Stimulated activated memory B cell treated with anti-CD40 and anti-IgM and Interleukin-4, amounts not matched to agents 10 μg/mL and 1 μg/mL and 100 μg/mL, for 72 hours (primary cell): ENCODE results near the gene IL1A.

ENCODE experiments used
- ATAC-seq: fragments of 150-1000 bp; cut with Tn5 transposase; 2 replicates; pipeline ENCODE4 v1.10.0; 2021
- H3K27ac Mint-ChIP-seq: one replicate; pipeline ENCODE4 v1.8.0; 2022; ENCODE audit warnings: mild to moderate bottlenecking, mixed read lengths
- H3K27me3 Mint-ChIP-seq: one replicate; pipeline ENCODE4 v1.8.0; 2022; ENCODE audit warnings: mixed read lengths
- H3K36me3 Mint-ChIP-seq: one replicate; pipeline ENCODE4 v1.8.0; 2022; ENCODE audit warnings: mixed read lengths
- H3K4me1 Mint-ChIP-seq: one replicate; pipeline ENCODE4 v1.8.0; 2022; ENCODE audit warnings: mixed read lengths
- H3K4me3 Mint-ChIP-seq: one replicate; pipeline ENCODE4 v1.8.0; 2022; ENCODE audit warnings: mild to moderate bottlenecking, moderate library complexity, mixed read lengths
- H3K9me3 Mint-ChIP-seq: one replicate; pipeline ENCODE4 v1.8.0; 2022; ENCODE audit warnings: mixed read lengths

IL1A gene

DNA sequence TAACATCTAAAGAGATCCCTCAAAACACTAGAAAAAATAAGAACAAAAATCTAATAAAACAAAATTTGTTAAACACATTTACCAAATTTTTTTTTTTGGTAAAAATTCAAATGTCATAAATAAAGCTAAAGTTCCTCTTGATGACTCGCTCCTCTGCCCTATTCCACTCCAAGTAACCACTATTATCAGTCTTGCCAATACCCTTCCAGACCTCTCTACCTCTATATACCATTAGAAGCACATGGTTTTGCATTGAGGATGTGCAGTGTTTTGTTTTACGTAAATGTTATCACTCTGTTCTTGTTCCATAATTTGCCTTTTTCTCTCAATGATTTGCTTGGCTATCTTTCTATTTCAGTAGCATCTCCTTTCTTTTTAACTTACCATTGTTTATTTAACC lies 41.4 kb upstream of the IL1A start:
- Mint-ChIP-seq H3K9me3 (no peaks in the 10 kb centered on the region), H3K27me3 (no peaks in the 10 kb centered on the region), H3K36me3 (no peaks in the 10 kb centered on the region), H3K4me1 (peaks cover 17% of the 10 kb centered on the region), H3K27ac (no peak overlapping the region), H3K4me3 (no peak overlapping the region)
- no peak for ATAC-seq

DNA sequence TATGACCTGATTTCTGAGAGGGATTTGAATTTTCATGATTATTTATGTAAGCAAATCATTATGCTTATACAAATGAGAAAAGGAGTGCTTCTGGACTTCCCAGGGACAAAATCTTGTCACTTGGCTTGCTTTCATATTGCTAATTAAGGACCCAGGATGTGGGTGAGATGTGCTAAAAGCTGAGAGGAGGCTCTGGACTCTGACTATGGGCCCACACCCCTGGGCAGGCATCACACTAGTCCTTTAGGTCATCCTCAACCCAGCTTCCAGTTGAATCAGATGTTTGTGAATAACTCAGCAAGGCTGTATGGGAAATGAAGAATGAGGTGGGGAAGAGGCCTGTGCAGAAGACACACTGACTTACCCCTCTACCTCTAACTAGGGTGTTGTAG lies 40.4 kb upstream of the IL1A start:
- H3K27me3 Mint-ChIP-seq = no peaks in the 10 kb centered on the region
- H3K9me3 Mint-ChIP-seq = no peaks in the 10 kb centered on the region
- H3K4me3 Mint-ChIP-seq = no peak overlapping the region
- no peak for ATAC-seq
- H3K4me1 Mint-ChIP-seq = peaks cover 17% of the 10 kb centered on the region
- no peaks in the 10 kb centered on the region for H3K36me3 Mint-ChIP-seq
- no peak overlapping the region for H3K27ac Mint-ChIP-seq

DNA sequence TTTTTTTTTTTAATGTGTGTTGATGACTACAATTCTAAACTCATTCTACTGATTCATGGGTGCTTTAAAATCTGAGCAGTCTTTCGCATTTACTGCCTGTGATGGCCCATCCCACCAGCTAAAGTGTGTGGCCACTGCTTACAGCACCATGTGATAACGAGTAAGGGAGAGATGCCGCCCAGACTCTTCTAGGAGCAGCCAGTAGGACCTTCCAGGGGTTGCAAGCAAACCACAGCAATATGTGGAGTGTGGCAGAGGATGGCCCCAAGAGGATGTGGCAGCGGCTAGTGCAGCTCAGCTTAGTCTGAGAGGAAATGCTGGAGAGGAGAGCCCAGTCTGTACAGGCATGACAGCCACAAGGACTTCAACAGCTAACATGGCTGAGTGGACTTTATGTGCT lies 37.4 kb upstream of the IL1A start:
- H3K4me1 Mint-ChIP-seq = peaks cover 17% of the 10 kb centered on the region
- no peaks in the 10 kb centered on the region for H3K27me3 Mint-ChIP-seq
- H3K36me3 Mint-ChIP-seq = no peaks in the 10 kb centered on the region
- no peaks in the 10 kb centered on the region for H3K9me3 Mint-ChIP-seq
- peak; percentile 54 for ATAC-seq
- no peak overlapping the region for H3K4me3 Mint-ChIP-seq
- H3K27ac Mint-ChIP-seq = no peak overlapping the region

DNA sequence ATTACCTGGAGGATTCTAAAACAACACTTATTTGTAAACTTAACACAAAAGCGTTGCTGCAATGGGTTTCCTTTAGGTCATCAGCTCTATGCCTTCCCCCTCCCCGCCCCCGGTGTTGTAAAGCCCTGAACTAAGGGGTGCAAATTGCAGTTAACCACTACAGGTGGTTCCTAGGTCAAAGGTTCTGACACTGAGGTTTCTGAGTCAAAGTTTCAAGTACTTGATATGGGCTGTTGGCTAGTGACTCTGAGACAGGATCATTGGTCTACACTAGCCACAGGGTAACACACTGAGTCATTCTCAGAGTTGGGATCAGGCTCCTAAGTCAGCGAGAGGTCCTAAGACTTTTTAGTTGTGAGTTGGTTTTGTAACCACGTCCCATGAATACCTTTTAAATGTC lies 36.8 kb upstream of the IL1A start:
- H3K9me3 Mint-ChIP-seq = no peaks in the 10 kb centered on the region
- ATAC-seq = peak; percentile 87
- no peaks in the 10 kb centered on the region for H3K36me3 Mint-ChIP-seq
- no peaks in the 10 kb centered on the region for H3K27me3 Mint-ChIP-seq
- no peak overlapping the region for H3K27ac Mint-ChIP-seq
- peaks cover 17% of the 10 kb centered on the region for H3K4me1 Mint-ChIP-seq
- no peak overlapping the region for H3K4me3 Mint-ChIP-seq

DNA sequence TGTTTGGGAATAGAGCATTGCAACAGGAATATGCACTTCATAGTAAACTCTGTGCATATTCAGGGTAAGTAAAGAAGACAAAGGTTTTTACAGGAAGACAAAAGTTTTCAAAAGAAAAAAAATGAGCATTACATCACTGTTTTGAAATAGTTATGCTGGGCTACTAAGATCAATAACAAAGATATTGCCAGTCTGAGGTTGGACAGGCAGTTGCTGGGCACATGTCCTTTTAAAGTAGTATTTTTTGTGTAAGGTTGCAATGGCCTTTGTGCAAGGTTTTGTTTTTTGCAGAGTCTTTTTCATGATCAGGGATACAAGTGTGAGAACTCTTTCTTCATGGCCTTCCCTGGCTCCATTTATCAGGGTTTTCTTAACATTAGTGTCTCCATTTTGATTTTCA lies 36.0 kb upstream of the IL1A start:
- ATAC-seq = no peak
- Mint-ChIP-seq H3K4me1 (peaks cover 17% of the 10 kb centered on the region), H3K4me3 (no peak overlapping the region), H3K27ac (no peak overlapping the region), H3K9me3 (no peaks in the 10 kb centered on the region), H3K27me3 (no peaks in the 10 kb centered on the region), H3K36me3 (no peaks in the 10 kb centered on the region)

DNA sequence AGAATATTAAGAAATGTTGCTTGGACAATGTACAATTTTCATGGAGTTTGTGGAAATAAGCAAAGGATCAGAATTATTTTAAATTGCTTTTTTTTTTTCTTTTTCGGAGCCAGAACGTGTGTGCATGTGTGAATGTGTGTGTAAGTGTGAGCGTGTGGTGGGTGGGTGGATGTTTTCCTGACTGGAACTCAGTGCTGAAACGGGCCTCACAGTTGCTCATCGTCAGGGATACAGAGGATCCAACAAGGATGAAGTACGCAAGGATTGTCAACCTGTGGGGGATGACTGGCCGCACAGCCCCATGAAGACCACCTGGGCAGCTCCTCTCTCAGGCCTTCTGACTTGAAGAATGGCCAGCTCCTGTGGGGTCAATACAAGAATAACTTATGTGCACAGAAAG lies 34.8 kb upstream of the IL1A start:
- H3K9me3 Mint-ChIP-seq = no peaks in the 10 kb centered on the region
- H3K4me3 Mint-ChIP-seq = no peak overlapping the region
- H3K4me1 Mint-ChIP-seq = peaks cover 14% of the 10 kb centered on the region
- H3K36me3 Mint-ChIP-seq = no peaks in the 10 kb centered on the region
- H3K27me3 Mint-ChIP-seq = no peaks in the 10 kb centered on the region
- H3K27ac Mint-ChIP-seq = no peak overlapping the region
- no peak for ATAC-seq

DNA sequence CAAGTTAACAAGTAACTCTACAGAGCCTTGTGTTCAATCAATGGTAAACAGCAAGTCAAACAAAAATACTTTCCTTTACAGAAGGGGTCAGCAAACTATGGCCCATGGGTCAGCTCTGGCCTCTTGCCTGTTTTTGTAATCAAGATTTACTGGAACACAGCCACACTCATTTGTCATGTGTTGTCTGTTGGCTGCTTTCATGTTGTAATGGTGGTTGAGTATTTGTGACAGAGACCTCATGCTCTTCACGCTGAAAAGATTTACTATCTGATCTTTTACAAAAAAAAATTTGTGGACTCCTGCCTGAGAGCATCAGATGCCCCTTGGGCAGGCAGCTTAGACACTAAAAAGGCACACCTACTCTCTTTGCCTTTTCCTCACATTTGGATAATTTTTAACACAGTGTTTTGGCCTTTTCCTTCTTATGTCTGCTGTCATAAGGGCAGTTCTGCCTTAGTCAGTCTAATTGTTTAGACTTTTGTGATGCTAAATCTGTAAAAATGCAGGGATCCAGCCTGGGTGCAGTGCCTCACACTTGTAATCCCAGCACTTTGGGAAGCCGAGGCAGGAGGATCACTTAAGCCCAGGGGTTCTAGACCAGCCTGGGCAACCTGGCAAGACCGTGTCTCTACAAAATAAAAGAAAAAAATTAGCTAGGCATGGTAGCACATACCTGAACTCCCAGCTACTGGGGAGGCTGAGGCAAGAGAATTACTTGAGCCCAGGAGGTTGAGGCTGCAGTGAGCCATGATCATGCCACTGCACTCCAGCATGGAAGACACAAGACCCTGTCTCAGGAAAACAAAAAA lies 34.0 kb upstream of the IL1A start:
- Mint-ChIP-seq H3K9me3 (no peaks in the 10 kb centered on the region), H3K4me3 (no peak overlapping the region), H3K4me1 (peaks cover 15% of the 10 kb centered on the region), H3K27me3 (no peaks in the 10 kb centered on the region), H3K36me3 (no peaks in the 10 kb centered on the region), H3K27ac (no peak overlapping the region)
- ATAC-seq = no peak

DNA sequence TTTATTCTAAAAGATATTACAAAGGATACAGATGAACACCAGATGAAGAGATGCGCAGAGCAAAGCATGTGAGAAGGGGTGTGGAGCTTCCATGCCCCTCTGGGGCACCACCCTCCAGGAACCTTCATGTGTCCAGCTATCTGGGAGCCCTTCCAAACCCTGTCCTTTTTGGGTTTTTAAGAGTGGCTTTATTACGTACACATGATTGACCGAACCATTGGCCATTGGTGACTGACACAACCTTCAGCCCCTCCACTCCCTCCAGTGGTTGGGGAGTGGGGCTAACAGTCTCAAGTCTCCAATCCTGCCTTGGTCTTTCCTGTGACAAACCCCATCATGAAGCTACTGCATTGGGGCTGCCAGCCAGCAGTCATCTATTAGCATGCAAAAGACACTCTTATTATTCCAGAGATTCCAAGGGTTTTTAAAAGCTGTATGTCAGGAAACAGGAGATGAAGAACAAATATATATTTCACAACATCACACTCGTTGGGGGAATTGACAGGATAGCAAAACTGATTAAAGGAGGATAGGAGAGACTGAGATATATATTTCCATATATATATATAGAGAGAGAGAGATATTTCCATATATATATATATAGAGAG lies 32.9 kb upstream of the IL1A start:
- Mint-ChIP-seq H3K36me3 (no peaks in the 10 kb centered on the region), H3K4me3 (no peak overlapping the region), H3K27me3 (no peaks in the 10 kb centered on the region), H3K9me3 (no peaks in the 10 kb centered on the region), H3K27ac (no peak overlapping the region), H3K4me1 (peaks cover 22% of the 10 kb centered on the region)
- no peak for ATAC-seq

DNA sequence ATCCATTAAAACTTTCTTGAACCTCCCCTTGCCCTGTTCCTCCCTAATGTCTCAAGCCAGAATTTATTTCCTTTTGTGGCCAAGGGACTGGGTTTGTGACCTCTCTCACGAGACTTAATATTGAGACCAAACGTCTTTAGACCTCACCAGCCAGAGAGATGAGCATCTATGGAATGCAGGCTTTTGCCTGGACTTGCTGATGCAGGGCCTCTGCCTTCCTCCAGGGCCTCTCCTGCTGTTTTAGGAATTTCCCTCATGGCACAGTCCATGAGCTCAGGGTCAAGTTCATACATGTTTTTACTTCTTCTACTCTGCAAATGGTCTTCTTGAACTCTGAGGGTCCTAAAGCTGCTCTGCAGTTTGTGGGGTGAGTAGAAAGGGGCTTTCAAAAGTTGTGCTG lies 30.0 kb upstream of the IL1A start:
- no peak overlapping the region for H3K27ac Mint-ChIP-seq
- peaks cover 5% of the 10 kb centered on the region for H3K36me3 Mint-ChIP-seq
- ATAC-seq = no peak
- no peaks in the 10 kb centered on the region for H3K27me3 Mint-ChIP-seq
- H3K4me1 Mint-ChIP-seq = peaks cover 27% of the 10 kb centered on the region
- no peak overlapping the region for H3K4me3 Mint-ChIP-seq
- peaks cover 6% of the 10 kb centered on the region for H3K9me3 Mint-ChIP-seq

DNA sequence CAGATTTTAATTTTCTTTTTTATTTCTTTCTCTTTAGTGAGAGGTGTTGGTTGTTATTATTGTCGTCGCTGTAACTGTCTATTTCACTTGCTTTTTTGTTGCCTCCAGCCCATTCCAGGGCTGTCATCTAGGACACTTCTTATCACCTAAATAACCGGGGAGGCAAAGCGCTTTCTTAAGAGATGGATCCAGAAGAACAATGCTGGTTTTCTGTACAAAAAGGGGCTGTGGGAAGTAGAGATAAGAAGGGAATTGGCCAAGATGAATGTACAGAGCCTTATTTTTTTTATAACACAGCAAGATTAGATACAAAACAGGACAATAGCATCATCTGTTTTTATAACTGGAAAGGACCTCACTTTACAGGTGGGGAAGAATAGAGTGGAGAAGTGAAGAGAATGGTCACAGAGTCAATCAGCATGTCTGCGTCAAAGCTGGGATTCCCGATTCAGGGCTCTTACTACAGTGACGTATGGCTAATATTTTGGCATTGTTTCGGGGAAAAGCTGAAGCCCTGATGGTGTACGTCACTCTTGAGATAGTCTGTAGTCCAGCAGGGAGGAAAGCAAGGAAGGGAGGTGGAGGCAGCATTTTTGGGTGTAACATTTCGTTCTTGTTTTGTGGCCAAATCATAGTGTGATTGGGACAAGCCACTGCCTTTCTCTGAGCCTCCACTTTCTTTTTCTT lies 29.1 kb upstream of the IL1A start:
- peaks cover 6% of the 10 kb centered on the region for H3K9me3 Mint-ChIP-seq
- H3K36me3 Mint-ChIP-seq = peaks cover 5% of the 10 kb centered on the region
- peaks cover 27% of the 10 kb centered on the region for H3K4me1 Mint-ChIP-seq
- no peak for ATAC-seq
- H3K4me3 Mint-ChIP-seq = no peak overlapping the region
- peak overlapping the region; percentile 78 for H3K27ac Mint-ChIP-seq
- no peaks in the 10 kb centered on the region for H3K27me3 Mint-ChIP-seq

DNA sequence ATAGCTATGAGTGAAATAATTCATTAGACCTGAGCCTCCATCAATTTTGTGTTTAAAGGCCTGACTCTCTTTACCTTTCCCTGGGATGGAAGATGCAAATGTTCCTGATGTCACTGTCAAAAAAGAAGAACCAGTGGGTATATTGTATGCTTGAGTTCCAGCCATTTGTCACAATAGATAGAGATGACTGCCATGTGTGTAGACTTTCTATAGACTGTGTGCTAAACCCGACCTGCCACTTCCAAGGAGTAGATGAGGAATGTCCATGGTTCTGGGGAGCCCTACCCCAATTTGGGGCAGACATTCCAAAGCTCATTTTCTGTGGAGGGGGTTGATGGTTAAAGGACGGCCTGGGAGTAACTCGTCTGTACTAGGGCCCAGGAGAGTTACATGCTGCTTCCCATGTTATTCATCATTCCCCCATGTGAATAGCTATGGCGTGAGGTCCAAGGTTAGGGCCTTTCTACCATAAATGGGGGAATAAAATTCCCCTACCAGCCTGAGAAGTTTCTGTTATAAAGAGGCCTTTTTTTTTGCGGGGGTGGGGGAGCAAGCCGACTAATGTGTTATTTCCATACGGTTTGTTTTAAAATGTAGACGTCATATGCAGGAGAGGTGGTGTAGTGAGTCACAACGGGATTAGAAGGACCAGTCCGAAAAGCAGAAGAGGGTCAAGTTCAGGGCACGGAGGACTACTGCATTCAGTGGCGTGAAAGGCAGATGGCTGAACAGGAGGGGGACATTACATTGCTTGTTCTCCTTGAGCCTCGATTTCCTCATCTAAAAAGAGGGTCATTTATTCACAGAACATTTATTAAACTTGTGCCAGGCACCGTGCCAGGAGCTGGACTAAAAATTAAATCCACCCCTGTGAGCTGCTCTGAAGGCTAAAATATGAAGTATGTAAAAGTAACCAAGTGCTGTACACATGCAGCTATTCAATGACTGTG lies 28.3 kb upstream of the IL1A start:
- H3K4me1 Mint-ChIP-seq = peaks cover 27% of the 10 kb centered on the region
- peak; percentile 81 for ATAC-seq
- peak overlapping the region; percentile 78 for H3K27ac Mint-ChIP-seq

DNA sequence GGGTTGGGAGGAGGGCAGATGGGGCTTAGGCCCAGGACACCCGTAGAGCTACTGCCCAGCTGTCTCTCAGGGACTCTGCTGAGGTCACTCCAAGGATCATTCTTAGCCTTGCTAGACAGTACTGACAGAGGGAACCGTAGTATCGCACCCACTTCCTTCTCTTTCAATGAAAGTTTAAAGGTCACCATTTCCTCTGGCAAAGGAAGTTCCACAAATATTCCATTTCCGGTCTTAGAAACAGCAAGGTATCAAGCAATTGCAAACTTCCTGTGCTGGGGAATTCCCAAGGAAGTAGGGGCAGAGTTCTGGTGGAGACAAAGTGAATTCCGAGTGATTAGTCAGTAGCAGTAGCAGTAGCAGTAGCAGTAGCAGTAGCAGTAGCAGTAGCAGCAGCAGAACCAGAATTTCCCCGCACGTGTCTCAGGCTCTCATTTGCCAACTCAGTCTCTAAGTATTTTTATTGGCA lies 27.6 kb upstream of the IL1A start:
- peak; percentile 82 for ATAC-seq
- peaks cover 33% of the 10 kb centered on the region for H3K4me1 Mint-ChIP-seq
- peaks cover 15% of the 10 kb centered on the region for H3K36me3 Mint-ChIP-seq
- H3K27me3 Mint-ChIP-seq = no peaks in the 10 kb centered on the region
- H3K9me3 Mint-ChIP-seq = peaks cover 13% of the 10 kb centered on the region
- peak overlapping the region; percentile 78 for H3K27ac Mint-ChIP-seq
- H3K4me3 Mint-ChIP-seq = no peak overlapping the region

More for the DNA sequence above, 28.3 kb upstream of the IL1A start:
- Mint-ChIP-seq H3K36me3 (peaks cover 8% of the 10 kb centered on the region), H3K4me3 (no peak overlapping the region), H3K27me3 (no peaks in the 10 kb centered on the region), H3K9me3 (peaks cover 7% of the 10 kb centered on the region)

DNA sequence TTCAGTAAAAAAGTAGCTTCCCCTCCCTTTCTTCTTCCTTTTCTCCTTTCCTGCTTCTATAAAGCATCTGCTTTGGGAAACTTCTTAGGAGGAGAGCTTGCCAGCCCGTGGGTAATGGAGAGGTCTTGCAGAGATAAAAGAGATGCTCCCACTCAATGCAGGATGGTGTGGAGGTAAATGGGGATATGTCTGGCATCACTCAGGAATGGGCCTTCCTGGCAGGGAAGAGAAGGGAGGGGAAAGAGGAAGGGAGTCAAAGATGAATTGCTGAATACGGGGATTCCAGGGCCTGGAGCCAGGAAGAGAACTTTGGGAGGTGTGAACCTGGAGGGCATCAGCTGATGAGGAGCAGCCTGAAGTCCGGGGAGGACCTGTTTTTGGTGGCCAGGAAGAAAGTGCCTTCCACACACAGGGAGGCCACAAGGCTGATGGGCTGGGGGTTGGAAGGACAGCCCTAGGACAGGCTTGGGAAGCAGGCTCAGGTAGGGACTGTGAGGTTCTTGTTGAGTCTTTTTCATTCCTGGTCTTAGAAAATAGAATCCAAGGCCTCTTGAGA lies 27.1 kb upstream of the IL1A start:
- Mint-ChIP-seq H3K9me3 (peaks cover 17% of the 10 kb centered on the region), H3K27ac (peak overlapping the region; percentile 78), H3K27me3 (no peaks in the 10 kb centered on the region), H3K4me3 (no peak overlapping the region), H3K36me3 (peaks cover 20% of the 10 kb centered on the region), H3K4me1 (peaks cover 38% of the 10 kb centered on the region)
- ATAC-seq = no peak

DNA sequence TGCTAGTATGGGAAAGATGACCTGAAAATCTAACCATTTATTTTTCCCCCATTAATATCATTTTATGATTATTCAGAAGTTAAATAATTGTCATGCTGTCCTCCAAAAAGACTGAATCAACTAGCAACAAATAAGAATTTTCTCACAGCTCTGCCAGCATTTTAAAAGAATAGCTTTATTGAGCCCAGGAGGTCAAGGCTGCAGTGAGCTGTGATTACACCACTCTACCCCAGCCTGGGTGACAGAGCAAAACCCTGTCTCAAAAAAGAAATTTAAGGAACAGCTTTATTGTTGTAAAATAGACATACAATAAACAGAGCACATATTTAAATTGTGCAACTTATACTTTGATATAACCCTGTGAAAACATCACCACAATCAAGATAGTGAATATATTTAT lies 24.8 kb upstream of the IL1A start:
- peaks cover 17% of the 10 kb centered on the region for H3K9me3 Mint-ChIP-seq
- H3K27me3 Mint-ChIP-seq = no peaks in the 10 kb centered on the region

More for the DNA sequence above, 24.8 kb upstream of the IL1A start:
- Mint-ChIP-seq H3K36me3 (peaks cover 27% of the 10 kb centered on the region), H3K4me3 (no peak overlapping the region), H3K27ac (no peak overlapping the region), H3K4me1 (peaks cover 55% of the 10 kb centered on the region)
- ATAC-seq = no peak
